A549 (cell line): Measurements from ENCODE around the gene MLANA. TPM values are rescaled to one million over a fixed set of nuclear protein-coding genes. Genes with fewer than 3 reads are reported as not detected.
A peak's percentile ranks its signal among the peaks of the same experiment; 100 is the strongest.

Experiments used
- ATAC-seq, 2 experiments: fragments of 200-7000 bp in 1 of 2; fragments of >200 bp in 1 of 2; cut with Nextera tagmentation in 1 of 2; cut with Tn5 transposase in 1 of 2; 3 replicates each; pipeline versions ENCODE4 v1.8.0 to v1.9.1; 2018 to 2020; ENCODE audit warnings: mild to moderate bottlenecking in 1 of 2, moderate library complexity in 1 of 2
- CTCF ChIA-PET: fragments of 300-600 bp; sonication (Branson Sonifier 250); formaldehyde crosslinking; extraction: SDS; loops from one replicate; lab custom pipeline; 2021; ENCODE audit warnings: antibody characterized with exemption, inconsistent platforms; lab: Yijun Ruan, JAX
- POLR2A ChIA-PET: fragments of 350-600 bp; formaldehyde crosslinking; extraction: SDS; loops from one replicate; lab custom pipeline; 2021; ENCODE audit warnings: antibody characterized with exemption, inconsistent platforms; lab: Yijun Ruan, JAX
- DNase-seq, 2 experiments: peaks; one replicate each; pipeline versions ENCODE4 v3.0.0 to v3.0.0-alpha.2; 2011 to 2016; ENCODE audit warnings: low read depth in 1 of 2, low spot score in 1 of 2
- FAIRE-seq: peaks from 2 replicates; lab custom pipeline; 2011; peaks lifted over from hg19 to GRCh38; lab: Jason Lieb, UNC
- H3K27ac ChIP-seq, 2 experiments: fragments of >200 bp; sonication (Bioruptor Twin); formaldehyde crosslinking; 3 replicates each; pipeline ENCODE4 v1.5.1; 2016 to 2017
- H3K4me1 ChIP-seq: fragments of >200 bp; sonication (Bioruptor Twin); formaldehyde crosslinking; 3 replicates; pipeline ENCODE4 v1.6.1; 2016
- H3K4me2 ChIP-seq: fragments of >200 bp; sonication (Bioruptor Twin); formaldehyde crosslinking; 3 replicates; pipeline ENCODE4 v1.6.1; 2016
- H3K4me3 ChIP-seq: fragments of >200 bp; sonication (Bioruptor Twin); formaldehyde crosslinking; 3 replicates; pipeline ENCODE4 v1.5.1; 2016
- H3K9me3 ChIP-seq: fragments of >200 bp; sonication (Bioruptor Twin); formaldehyde crosslinking; 3 replicates; pipeline ENCODE4 v1.6.1; 2016
- BHLHE40 ChIP-seq: IDR thresholded peaks from 2 replicates; pipeline ENCODE4 v1.6.1; 2012; ENCODE audit warnings: low read depth, low read length, inconsistent platforms
- CBX8 ChIP-seq: fragments of 200-600 bp; sonication (generic); IDR thresholded peaks from 2 replicates; pipeline ENCODE4 v1.6.1; 2016
- CHD2 ChIP-seq: fragments of 150-350 bp; IDR thresholded peaks from 2 replicates; pipeline ENCODE4 v1.6.1; 2014; ENCODE audit warnings: low read length; ENCODE audit not compliant: partially characterized antibody
- CHD4 ChIP-seq: fragments of 200-600 bp; sonication (generic); IDR thresholded peaks from 2 replicates; pipeline ENCODE4 v1.6.1; 2016; ENCODE audit warnings: antibody characterized with exemption, mild to moderate bottlenecking, borderline replicate concordance
- EHMT2 ChIP-seq: fragments of 200-600 bp; sonication (generic); IDR thresholded peaks from 2 replicates; pipeline ENCODE4 v1.6.1; 2016; ENCODE audit warnings: antibody characterized with exemption, low read depth, mild to moderate bottlenecking, moderate library complexity
- FOSL2 ChIP-seq, 2 experiments: fragments of 450-650 bp in 1 of 2; fragments of >200 bp in 1 of 2; sonication (Bioruptor Twin) in 1 of 2; formaldehyde crosslinking; IDR thresholded peaks; 2 replicates each; pipeline versions ENCODE4 v1.5.0 to v1.6.1; 2016 to 2020; ENCODE audit warnings: mild to moderate bottlenecking in 1 of 2, moderate library complexity in 1 of 2
- FOXS1 ChIP-seq: fragments of 250-450 bp; sonication (Bioruptor Pico); IDR thresholded peaks from 2 replicates; pipeline ENCODE4 v1.5.0; 2020; ENCODE audit warnings: mild to moderate bottlenecking, moderate library complexity
- HOXB13 ChIP-seq: fragments of 250-450 bp; sonication (Bioruptor Pico); IDR thresholded peaks from 2 replicates; pipeline ENCODE4 v1.5.0; 2020; ENCODE audit warnings: low read depth, mild to moderate bottlenecking, moderate library complexity
- JUNB ChIP-seq: fragments of >200 bp; sonication (Bioruptor Twin); formaldehyde crosslinking; IDR thresholded peaks from 2 replicates; pipeline ENCODE4 v1.6.1; 2016
- MAZ ChIP-seq: fragments of 150-350 bp; IDR thresholded peaks from 2 replicates; pipeline ENCODE4 v1.6.1; 2014; ENCODE audit warnings: antibody characterized with exemption, low read depth, low read length, borderline replicate concordance
- MYC ChIP-seq: IDR thresholded peaks from 2 replicates; pipeline ENCODE4 v1.6.1; 2012; ENCODE audit warnings: mild to moderate bottlenecking, inconsistent platforms, low read length, improper control_type of control experiment, borderline replicate concordance
- NFE2L2 ChIP-seq: fragments of 150-350 bp; conservative IDR thresholded peaks from 2 replicates; pipeline ENCODE4 v1.6.1; 2014; ENCODE audit warnings: low read length
- NPAS2 ChIP-seq: fragments of 250-450 bp; sonication (Bioruptor Pico); IDR thresholded peaks from 2 replicates; pipeline ENCODE4 v1.8.0; 2022; ENCODE audit warnings: mild to moderate bottlenecking, moderate library complexity, borderline replicate concordance
- POLR2A ChIP-seq: IDR thresholded peaks from 2 replicates; pipeline ENCODE4 v1.6.1; 2012; ENCODE audit warnings: mild to moderate bottlenecking, low read length
- RARB ChIP-seq: fragments of 250-450 bp; sonication (Bioruptor Pico); IDR thresholded peaks from 2 replicates; pipeline ENCODE4 v1.8.0; 2021; ENCODE audit warnings: mild to moderate bottlenecking, moderate library complexity
- RFX5 ChIP-seq: fragments of 450-650 bp; IDR thresholded peaks from 2 replicates; pipeline ENCODE4 v1.7.1; 2014; ENCODE audit warnings: antibody characterized with exemption, mild to moderate bottlenecking, moderate library complexity
- RNF2 ChIP-seq: fragments of 200-600 bp; sonication (generic); IDR thresholded peaks from 2 replicates; pipeline ENCODE4 v1.6.1; 2016; ENCODE audit warnings: low read depth, mild to moderate bottlenecking, antibody characterized with exemption, moderate library complexity, borderline replicate concordance
- TP53 ChIP-seq: fragments of 250-450 bp; sonication (Bioruptor Pico); IDR thresholded peaks from 2 replicates; pipeline ENCODE4 v1.5.0; 2021; ENCODE audit warnings: mild to moderate bottlenecking, moderate library complexity
- ZC3H11A ChIP-seq: fragments of 450-650 bp; IDR thresholded peaks from 2 replicates; pipeline ENCODE4 v1.6.1; 2014; ENCODE audit warnings: antibody characterized with exemption, mild to moderate bottlenecking
- ZNF302 ChIP-seq: fragments of 250-450 bp; sonication (Bioruptor Pico); IDR thresholded peaks from 2 replicates; pipeline ENCODE4 v1.9.0; 2021; ENCODE audit warnings: inconsistent platforms, mild to moderate bottlenecking, moderate library complexity
- WGBS: methylation state at CpG from one replicate; pipeline ENCODE4 v1.1.6; 2017; ENCODE audit errors: missing lambda C conversion rate; 5-methylcytosine and 5-hydroxymethylcytosine counted together
- polyA plus RNA-seq, 4 experiments: library from polyadenylated mRNA; depleted of rRNA in 3 of 4; stranded (reverse); fragments of >200 nt; fragmentation: RNase III in 1 of 4; extraction: RNeasy Plus Mini Kit Qiagen cat#74134 plus additional on column Dnase treatment in 1 of 4; gene quantifications; 2 replicates in 3 of 4; 3 replicates in 1 of 4; pipeline ENCODE4 v1.2.3, GENCODE V29; 2011 to 2017
- TF ChIP-seq, protein P1 (sequence below): fragments of 150-350 bp; IDR thresholded peaks from 2 replicates; pipeline ENCODE4 v1.6.1; 2014; ENCODE audit warnings: low read depth, mild to moderate bottlenecking, low read length
- TF ChIP-seq, protein P2 (sequence below): IDR thresholded peaks from 2 replicates; pipeline ENCODE4 v1.6.1; 2012
- TF ChIP-seq, protein P3 (sequence below): fragments of >200 bp; sonication (Bioruptor Twin); formaldehyde crosslinking; IDR thresholded peaks from 2 replicates; pipeline ENCODE4 v1.6.1; 2016
- TF ChIP-seq, protein P4 (sequence below): fragments of >200 bp; sonication (Bioruptor Twin); formaldehyde crosslinking; IDR thresholded peaks from 3 replicates; pipeline ENCODE4 v1.6.1; 2016

The MLANA gene
- polyA plus RNA-seq, 2 of the 4 experiments (the other 2 are of a cell fraction), result not detected

DNA sequence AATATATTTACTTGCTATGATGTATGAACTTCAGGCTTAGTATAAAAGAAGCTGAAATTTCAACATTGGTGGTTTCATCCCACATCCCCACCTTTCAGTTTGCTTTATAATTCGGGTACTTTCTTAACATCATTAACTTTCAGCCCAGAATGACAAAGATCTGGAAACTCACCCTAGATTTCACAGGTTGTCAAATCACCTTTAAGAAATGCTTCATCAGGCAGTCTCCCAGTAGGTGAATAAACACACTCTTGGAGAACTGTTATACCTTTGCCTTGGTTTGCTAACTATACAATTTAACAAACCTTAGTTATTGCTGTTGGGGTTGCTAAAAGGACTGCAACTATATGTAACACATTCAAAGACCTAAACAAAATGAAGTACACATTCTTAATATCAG, 54.4 kb downstream of the MLANA start (continued):
- TF ChIP-seq, protein P1, sequence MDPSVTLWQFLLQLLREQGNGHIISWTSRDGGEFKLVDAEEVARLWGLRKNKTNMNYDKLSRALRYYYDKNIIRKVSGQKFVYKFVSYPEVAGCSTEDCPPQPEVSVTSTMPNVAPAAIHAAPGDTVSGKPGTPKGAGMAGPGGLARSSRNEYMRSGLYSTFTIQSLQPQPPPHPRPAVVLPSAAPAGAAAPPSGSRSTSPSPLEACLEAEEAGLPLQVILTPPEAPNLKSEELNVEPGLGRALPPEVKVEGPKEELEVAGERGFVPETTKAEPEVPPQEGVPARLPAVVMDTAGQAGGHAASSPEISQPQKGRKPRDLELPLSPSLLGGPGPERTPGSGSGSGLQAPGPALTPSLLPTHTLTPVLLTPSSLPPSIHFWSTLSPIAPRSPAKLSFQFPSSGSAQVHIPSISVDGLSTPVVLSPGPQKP, result no peak
- TF ChIP-seq, protein P2, sequence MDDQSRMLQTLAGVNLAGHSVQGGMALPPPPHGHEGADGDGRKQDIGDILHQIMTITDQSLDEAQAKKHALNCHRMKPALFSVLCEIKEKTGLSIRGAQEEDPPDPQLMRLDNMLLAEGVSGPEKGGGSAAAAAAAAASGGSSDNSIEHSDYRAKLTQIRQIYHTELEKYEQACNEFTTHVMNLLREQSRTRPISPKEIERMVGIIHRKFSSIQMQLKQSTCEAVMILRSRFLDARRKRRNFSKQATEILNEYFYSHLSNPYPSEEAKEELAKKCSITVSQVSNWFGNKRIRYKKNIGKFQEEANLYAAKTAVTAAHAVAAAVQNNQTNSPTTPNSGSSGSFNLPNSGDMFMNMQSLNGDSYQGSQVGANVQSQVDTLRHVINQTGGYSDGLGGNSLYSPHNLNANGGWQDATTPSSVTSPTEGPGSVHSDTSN, result no peak
- TF ChIP-seq NPAS2 (no peak), HOXB13 (no peak), FOSL2 (IDR thresholded peaks at IDR 0.05) (no peak), FOSL2 (CRISPR knock-in tag; IDR thresholded peaks at IDR 0.05) (no peak), RFX5 (no peak), NFE2L2 (no peak), RNF2 (no peak)

DNA sequence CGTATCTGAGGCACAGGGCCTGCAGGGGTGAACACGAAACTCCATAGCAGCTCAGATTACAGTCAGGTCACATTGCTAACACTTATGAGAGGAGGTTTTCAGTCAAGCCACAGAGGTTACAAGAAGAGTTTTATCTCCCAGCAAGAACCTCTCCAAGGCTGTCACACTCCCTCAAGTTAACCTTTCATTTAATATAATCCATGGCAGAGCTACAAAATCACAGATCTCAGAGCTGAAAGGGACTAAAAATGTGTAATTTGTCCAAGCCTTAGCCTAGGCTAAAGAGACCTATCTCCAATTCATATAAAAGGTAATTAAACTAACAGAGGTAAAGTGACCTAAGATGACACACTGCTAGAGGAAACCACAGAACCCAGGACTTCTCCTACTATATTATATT, 57.2 kb downstream of the MLANA start:
- DNase-seq, result no peak
- H3K27ac ChIP-seq, result no peak overlapping the region
- TF ChIP-seq MAZ (no peak), RARB (CRISPR knock-in tag) (no peak), EHMT2 (no peak), CBX8 (no peak), FOXS1 (CRISPR knock-in tag) (no peak), JUNB (no peak), BHLHE40 (no peak), TP53 (CRISPR knock-in tag) (no peak), CHD2 (no peak), MYC (no peak), CHD4 (no peak), ZNF302 (CRISPR knock-in tag) (no peak), ZC3H11A (no peak), POLR2A (no peak), RNF2 (no peak)
- TF ChIP-seq, protein P3, sequence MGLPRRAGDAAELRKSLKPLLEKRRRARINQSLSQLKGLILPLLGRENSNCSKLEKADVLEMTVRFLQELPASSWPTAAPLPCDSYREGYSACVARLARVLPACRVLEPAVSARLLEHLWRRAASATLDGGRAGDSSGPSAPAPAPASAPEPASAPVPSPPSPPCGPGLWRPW, result no peak
- TF ChIP-seq, protein P4, sequence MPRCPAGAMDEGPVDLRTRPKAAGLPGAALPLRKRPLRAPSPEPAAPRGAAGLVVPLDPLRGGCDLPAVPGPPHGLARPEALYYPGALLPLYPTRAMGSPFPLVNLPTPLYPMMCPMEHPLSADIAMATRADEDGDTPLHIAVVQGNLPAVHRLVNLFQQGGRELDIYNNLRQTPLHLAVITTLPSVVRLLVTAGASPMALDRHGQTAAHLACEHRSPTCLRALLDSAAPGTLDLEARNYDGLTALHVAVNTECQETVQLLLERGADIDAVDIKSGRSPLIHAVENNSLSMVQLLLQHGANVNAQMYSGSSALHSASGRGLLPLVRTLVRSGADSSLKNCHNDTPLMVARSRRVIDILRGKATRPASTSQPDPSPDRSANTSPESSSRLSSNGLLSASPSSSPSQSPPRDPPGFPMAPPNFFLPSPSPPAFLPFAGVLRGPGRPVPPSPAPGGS, result no peak
- TF ChIP-seq, protein P2, result no peak
- TF ChIP-seq, all 56 proteins: peak for 0
- ATAC-seq (peak in 1 of 2 experiments; percentile 64; a peak in 2 of 6 replicates), FAIRE-seq (peak; percentile 43)
- POLR2A ChIA-PET, result no interaction called here
- Histone ChIP-seq H3K4me1 (peaks cover 50% of the 10 kb centered on the region), H3K4me3 (no peak overlapping the region), H3K4me2 (peak overlapping the region; percentile 66; the same call in 2 of the 3 replicates), H3K9me3 (no peaks in the 10 kb centered on the region)
- CTCF ChIA-PET, result no interaction called here
- WGBS, result 70% methylated on average over 2 of the region's 2 CpGs
